Right renal pelvis (tissue), 4 donors: ENCODE measurements around the gene VN1R5. TPM values are rescaled to one million over a fixed set of nuclear protein-coding genes. Genes with fewer than 3 reads are reported as not detected.

Experiments used
- DNase-seq, 4 donors: peaks; one replicate each; pipeline ENCODE4 v3.0.0-alpha.2; 2013; ENCODE audit warnings: low read depth in 4 of 4, low spot score in 3 of 4, missing footprints in 1 of 4
- polyA plus RNA-seq, 4 donors: library from polyadenylated mRNA; unstranded; fragments of 120-200 nt; gene quantifications; one replicate each; pipeline ENCODE4 v1.2.1, GENCODE V29; 2013; ENCODE audit not compliant: insufficient read length in 4 of 4

VN1R5 gene
- polyA plus RNA-seq, 4 donors, result 0.04 to 0.18 TPM; not detected in 2

DNA sequence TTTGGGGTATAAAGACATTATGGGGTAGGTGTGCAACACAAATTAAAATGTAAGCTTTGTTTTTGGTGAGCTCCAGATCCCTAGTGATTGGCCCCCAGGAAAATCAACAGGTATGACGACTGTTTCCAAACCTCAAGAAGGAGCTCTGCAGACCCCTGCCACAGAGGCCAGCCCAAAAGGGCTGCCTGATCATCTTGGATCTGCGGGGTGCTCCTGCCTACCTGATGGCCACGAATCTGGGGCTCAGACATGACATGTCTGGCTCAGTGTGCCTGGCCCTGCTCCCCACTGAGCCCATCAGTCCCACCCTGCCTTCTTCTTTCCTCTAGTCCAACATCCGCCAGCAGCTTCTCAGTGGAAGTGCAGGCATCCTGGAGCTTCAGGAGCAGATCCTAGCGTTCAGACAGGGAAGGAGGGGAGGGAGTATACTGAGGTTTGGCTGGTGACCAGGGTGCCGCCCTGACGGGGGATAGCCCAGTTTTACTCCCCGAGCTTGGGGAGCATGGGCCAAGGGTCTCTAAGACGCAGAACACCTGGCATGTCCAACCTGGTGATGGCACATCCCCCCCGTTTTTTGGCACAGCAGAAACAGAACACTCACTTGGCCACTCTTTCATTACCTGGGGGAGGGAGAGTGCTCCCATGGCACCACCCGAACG is 44.0 kb downstream of the VN1R5 start:
- no peak for DNase-seq

GRCh38 chr1:247300491-247301175 is 44.8 kb downstream of the VN1R5 start:
- DNase-seq, result no peak

GRCh38 chr1:247301176-247301540 is 45.3 kb downstream of the VN1R5 start:
- DNase-seq, result no peak

GRCh38 chr1:247303216-247303615 is 47.3 kb downstream of the VN1R5 start:
- DNase-seq, result no peak

GRCh38 chr1:247304031-247304430 is 48.2 kb downstream of the VN1R5 start:
- no peak for DNase-seq

Other genes with a start within 250 kb of the VN1R5 start
- 1 to 10 TPM; 3.8 to 4.7 (median 3.9) TPM for gene ZNF695, start 248.0 kb upstream of the VN1R5 start, polyA plus RNA-seq
- 10 to 100 TPM in 2 of 4 donors, 1 to 10 TPM in 2; 7.7 to 10.4 (median 9.8) TPM for gene ZNF670, start 177.3 kb upstream of the VN1R5 start, polyA plus RNA-seq
- gene ZNF669, start 151.7 kb upstream of the VN1R5 start, polyA plus RNA-seq, result 10 to 100 TPM; 14.1 to 16.1 (median 14.3) TPM
- gene ZNF124, start 84.1 kb upstream of the VN1R5 start, polyA plus RNA-seq, result 10 to 100 TPM; 21.8 to 32.0 (median 27.8) TPM
- gene ZNF496, start 75.8 kb downstream of the VN1R5 start, polyA plus RNA-seq, result 10 to 100 TPM; 34.9 to 42.1 (median 36.8) TPM
- gene NLRP3, start 160.1 kb downstream of the VN1R5 start, polyA plus RNA-seq, result 1 to 10 TPM in 3 of 4 donors, under 1 TPM in 1; 0.67 to 1.4 (median 1.2) TPM
- gene OR2B11, start 202.0 kb downstream of the VN1R5 start, polyA plus RNA-seq, result under 1 TPM in 3 of 4 donors, not detected in 1; 0.01 to 0.07 (median 0.04) TPM